OCI-LY1 (cell line): ENCODE measurements around the gene ACCSL.

Source experiments
- EZH2 ChIP-seq: fragments of 200-600 bp; sonication (generic), shearing (Covaris generic); IDR thresholded peaks from 2 replicates; pipeline ENCODE4 v1.8.0; 2017; ENCODE audit warnings: borderline replicate concordance, mixed run types, mild to moderate bottlenecking, antibody characterized with exemption, low read length, moderate library complexity, mixed read lengths
- TF ChIP-seq, protein P1 (sequence below): fragments of 200-600 bp; sonication (generic), shearing (Covaris generic); IDR thresholded peaks from 2 replicates; pipeline ENCODE4 v1.5.1; 2017; ENCODE audit warnings: mild to moderate bottlenecking, antibody characterized with exemption, low read length, moderate library complexity, mixed read lengths

- TF ChIP-seq, protein P1, sequence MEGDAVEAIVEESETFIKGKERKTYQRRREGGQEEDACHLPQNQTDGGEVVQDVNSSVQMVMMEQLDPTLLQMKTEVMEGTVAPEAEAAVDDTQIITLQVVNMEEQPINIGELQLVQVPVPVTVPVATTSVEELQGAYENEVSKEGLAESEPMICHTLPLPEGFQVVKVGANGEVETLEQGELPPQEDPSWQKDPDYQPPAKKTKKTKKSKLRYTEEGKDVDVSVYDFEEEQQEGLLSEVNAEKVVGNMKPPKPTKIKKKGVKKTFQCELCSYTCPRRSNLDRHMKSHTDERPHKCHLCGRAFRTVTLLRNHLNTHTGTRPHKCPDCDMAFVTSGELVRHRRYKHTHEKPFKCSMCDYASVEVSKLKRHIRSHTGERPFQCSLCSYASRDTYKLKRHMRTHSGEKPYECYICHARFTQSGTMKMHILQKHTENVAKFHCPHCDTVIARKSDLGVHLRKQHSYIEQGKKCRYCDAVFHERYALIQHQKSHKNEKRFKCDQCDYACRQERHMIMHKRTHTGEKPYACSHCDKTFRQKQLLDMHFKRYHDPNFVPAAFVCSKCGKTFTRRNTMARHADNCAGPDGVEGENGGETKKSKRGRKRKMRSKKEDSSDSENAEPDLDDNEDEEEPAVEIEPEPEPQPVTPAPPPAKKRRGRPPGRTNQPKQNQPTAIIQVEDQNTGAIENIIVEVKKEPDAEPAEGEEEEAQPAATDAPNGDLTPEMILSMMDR = no peak
- no peak for TF ChIP-seq EZH2
Observed at GRCh38 chr11:44033411-44033850, 14.3 kb upstream of the ACCSL start.
